ENCODE measurements around the gene ATG2B.

The ATG2B gene

DNA sequence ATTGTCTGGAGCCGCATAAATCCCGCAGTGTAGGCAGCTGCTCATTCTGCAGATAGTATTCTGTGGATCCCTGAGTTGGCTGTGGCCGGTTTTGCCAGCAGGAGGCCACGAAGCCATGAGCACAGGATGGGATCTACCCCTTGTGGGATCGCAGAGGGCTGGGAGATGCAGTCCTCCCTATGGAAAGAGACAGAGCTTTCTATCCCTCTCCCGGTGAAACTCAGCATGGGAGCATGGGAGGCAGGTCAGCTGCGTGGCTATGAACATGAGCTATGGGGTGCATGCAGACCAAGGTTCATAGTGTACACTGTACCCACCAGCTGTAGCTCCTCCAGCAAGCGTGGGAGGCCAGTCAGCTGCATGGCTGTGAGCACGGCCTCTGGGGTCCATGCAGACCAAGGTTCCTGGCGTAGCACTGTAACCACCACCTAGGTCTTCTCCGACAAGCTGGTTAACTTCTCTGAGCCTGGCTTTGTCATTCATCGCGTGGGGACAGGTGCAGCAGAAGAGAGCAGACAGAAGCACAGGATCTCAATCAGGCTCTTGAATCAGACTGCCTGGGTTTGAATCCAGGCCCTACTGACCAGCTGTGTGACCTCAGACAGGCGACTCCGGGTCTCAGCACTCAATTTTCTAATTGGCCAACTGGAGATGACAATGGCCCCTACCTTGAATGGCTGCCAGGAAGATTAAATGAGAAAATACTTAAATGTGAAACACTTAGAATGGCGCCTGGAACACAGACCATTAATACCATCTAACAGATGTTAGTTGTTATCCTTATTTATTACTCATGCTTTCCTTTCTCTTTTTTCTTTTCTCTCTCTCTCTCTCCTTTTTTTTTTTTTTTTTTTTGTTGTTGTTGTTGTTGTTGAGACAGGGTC is 101.1 kb downstream of the ATG2B start:
- H3K4me3 Mint-ChIP-seq = no peak overlapping the region
- peaks cover 22% of the 10 kb centered on the region for H3K27me3 Mint-ChIP-seq
- H3K4me1 Mint-ChIP-seq = no peaks in the 10 kb centered on the region
- no peak for DNase-seq
- H3K27ac Mint-ChIP-seq = no peak overlapping the region
- no peaks in the 10 kb centered on the region for H3K9me3 Mint-ChIP-seq
- ATAC-seq = no peak

- DNase-seq (no peak), ATAC-seq (no peak)
- no peak overlapping the region for H3K4me3 Mint-ChIP-seq
- no peaks in the 10 kb centered on the region for H3K4me1 Mint-ChIP-seq
- H3K27me3 Mint-ChIP-seq = peaks cover 32% of the 10 kb centered on the region
- H3K9me3 Mint-ChIP-seq = no peaks in the 10 kb centered on the region
- H3K27ac Mint-ChIP-seq = no peak overlapping the region
Measured at GRCh38 chr14:96261053-96261452, 102.1 kb downstream of the ATG2B start.

DNA sequence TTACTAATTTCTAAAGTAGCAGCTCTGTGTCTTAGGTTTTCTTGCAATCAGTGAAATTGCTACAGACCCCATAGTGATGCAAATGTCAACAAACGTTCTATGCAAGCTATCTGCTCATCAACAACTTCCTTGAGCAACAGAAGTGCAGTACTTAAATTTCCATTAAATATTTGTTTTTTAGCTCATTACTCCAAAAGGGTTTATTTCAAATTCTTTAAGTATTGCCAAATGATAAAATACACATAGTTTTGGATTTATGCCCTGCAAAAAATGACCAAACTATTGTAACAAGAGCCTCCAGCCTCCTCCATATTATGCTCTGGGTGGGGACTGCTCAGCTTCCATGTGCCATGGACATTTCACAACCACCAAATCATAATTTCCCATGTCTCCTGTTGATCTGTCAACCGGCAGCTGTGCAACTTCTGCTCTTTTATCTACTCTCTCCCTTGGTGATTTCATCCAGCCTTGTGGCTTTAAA is 102.8 kb downstream of the ATG2B start:
- Mint-ChIP-seq H3K4me3 (no peak overlapping the region), H3K4me1 (no peaks in the 10 kb centered on the region), H3K9me3 (no peaks in the 10 kb centered on the region), H3K27me3 (peaks cover 33% of the 10 kb centered on the region), H3K27ac (no peak overlapping the region)
- no peak for ATAC-seq
- no peak for DNase-seq

- H3K4me3 Mint-ChIP-seq = no peak overlapping the region
- H3K27me3 Mint-ChIP-seq = peaks cover 54% of the 10 kb centered on the region
- no peak for DNase-seq
Measured at GRCh38 chr14:96257900-96258299, 105.2 kb downstream of the ATG2B start.

DNA sequence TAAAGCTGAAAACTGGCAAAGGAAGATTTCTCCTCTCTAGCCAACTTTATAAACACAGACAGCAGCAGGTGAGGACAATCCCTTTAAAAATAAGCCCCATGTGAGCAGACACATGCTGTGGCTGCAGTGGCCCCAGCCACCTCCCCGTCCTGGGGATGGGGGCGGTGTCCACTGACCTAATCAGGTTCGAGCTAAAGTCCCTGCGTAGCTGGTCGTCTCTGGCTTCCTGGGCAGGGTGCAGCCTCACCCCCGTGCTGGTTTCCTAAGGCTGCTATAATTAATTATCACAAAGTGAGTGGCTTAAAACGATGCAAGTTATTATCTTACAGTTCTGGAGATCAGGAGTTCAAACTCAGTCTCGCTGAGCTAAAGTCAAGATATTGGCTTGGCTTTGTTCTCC is 106.1 kb downstream of the ATG2B start:
- ATAC-seq = no peak
- H3K27me3 Mint-ChIP-seq = peaks cover 61% of the 10 kb centered on the region
- DNase-seq = no peak
- H3K4me1 Mint-ChIP-seq = no peaks in the 10 kb centered on the region
- no peak overlapping the region for H3K4me3 Mint-ChIP-seq
- H3K9me3 Mint-ChIP-seq = no peaks in the 10 kb centered on the region
- H3K27ac Mint-ChIP-seq = no peak overlapping the region

More at GRCh38 chr14:96257900-96258299, 105.2 kb downstream of the ATG2B start:
- no peak overlapping the region for H3K27ac Mint-ChIP-seq
- H3K4me1 Mint-ChIP-seq = no peaks in the 10 kb centered on the region
- ATAC-seq = no peak
- no peaks in the 10 kb centered on the region for H3K9me3 Mint-ChIP-seq

GRCh38 chr14:96256407-96256806 is 106.7 kb downstream of the ATG2B start:
- Mint-ChIP-seq H3K9me3 (no peaks in the 10 kb centered on the region), H3K4me1 (no peaks in the 10 kb centered on the region), H3K27ac (no peak overlapping the region), H3K4me3 (no peak overlapping the region), H3K27me3 (peaks cover 66% of the 10 kb centered on the region)
- DNase-seq (no peak), ATAC-seq (no peak)

DNA sequence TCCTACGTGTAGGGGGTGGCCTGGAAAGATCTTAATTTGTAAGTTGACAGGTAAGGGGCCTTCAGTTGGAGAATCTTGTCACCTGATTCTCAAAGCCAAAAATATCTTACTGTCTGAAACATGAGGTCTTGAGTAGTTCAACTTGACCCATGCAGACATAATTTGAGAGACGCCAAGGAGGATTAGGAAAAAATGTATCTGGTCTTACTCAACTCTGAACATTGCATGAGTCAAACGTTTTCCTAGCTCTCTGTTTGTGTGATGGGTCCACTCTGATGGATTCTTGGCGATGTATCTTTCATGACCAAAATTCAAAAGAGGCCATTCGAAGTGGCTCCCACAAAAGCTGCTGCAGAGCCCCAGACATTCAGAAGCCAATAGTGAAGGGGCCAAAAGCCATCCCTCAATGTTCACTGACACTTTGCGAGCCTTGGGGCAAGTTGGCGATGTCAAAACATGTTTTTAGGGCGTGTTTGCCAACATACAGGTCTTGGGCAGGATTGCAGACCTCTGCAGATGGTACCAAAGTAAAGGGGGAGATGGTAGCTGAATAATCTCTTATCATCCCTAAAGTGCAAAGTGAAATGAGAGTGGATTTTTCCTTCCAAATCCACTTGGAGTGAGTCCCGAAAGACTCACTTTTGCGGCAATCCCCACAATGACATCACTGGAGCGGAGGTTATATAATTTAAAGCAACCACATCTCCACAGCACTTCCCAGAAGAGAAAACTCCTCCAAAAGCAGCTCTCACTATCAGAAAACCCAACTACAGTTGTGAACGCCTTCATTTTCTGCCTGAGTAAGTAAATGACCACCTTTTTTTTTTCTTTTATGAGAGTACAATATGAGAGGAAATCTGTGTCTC is 107.4 kb downstream of the ATG2B start, which contains the start of gene BDKRB1:
Gene BDKRB1 (plus strand): TSS at position 710 of the 866 bp plus-strand sequence. CDS start 7,473 bp downstream, outside the sequence.
- Mint-ChIP-seq H3K9me3 (no peaks in the 10 kb centered on the region), H3K4me3 (no peak within 1 kb of the TSS), H3K27ac (peak within 1 kb of the TSS in 1 of 2 donors; percentile 83), H3K4me1 (no peaks in the 10 kb centered on the region), H3K27me3 (peaks cover 62% of the 10 kb centered on the region)
- DNase-seq (no peak), ATAC-seq (no peak)

DNA sequence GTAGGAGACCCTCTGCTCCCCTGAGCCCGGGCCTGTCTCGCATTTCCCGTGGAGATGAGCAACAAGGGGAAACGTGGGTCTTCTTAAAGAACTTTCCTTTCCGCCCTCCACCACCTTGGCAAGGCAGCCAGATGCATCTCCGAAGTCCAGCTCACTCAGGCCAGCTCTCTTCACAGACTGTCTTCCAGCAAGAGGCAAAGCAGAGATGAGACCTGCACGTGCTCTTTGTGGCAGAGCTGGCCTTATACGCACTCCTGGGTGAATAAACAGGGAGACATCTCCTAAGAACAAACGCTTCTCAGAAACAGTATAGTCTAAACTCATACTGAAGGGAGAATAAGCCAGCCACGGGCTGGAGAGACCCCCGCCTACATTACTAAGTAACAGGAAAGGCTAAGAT is 108.5 kb downstream of the ATG2B start:
- ATAC-seq (no peak), DNase-seq (no peak)
- Mint-ChIP-seq H3K27me3 (peaks cover 66% of the 10 kb centered on the region), H3K4me3 (no peak overlapping the region), H3K4me1 (no peaks in the 10 kb centered on the region), H3K27ac (no peak overlapping the region), H3K9me3 (no peaks in the 10 kb centered on the region)

GRCh38 chr14:96252999-96253539 is 110.1 kb downstream of the ATG2B start:
- H3K4me1 Mint-ChIP-seq = no peaks in the 10 kb centered on the region
- peaks cover 74% of the 10 kb centered on the region for H3K27me3 Mint-ChIP-seq
- H3K9me3 Mint-ChIP-seq = no peaks in the 10 kb centered on the region
- DNase-seq (no peak), ATAC-seq (no peak)
- no peak overlapping the region for H3K27ac Mint-ChIP-seq
- H3K4me3 Mint-ChIP-seq = no peak overlapping the region

GRCh38 chr14:96252323-96252998 is 110.7 kb downstream of the ATG2B start:
- no peak overlapping the region for H3K27ac Mint-ChIP-seq
- H3K27me3 Mint-ChIP-seq = peaks cover 74% of the 10 kb centered on the region
- no peak overlapping the region for H3K4me3 Mint-ChIP-seq
- H3K9me3 Mint-ChIP-seq = no peaks in the 10 kb centered on the region
- ATAC-seq (no peak), DNase-seq (no peak)
- no peaks in the 10 kb centered on the region for H3K4me1 Mint-ChIP-seq

- no peak for DNase-seq
- peaks cover 74% of the 10 kb centered on the region for H3K27me3 Mint-ChIP-seq
Measured at GRCh38 chr14:96251656-96252155, 111.4 kb downstream of the ATG2B start.

DNA sequence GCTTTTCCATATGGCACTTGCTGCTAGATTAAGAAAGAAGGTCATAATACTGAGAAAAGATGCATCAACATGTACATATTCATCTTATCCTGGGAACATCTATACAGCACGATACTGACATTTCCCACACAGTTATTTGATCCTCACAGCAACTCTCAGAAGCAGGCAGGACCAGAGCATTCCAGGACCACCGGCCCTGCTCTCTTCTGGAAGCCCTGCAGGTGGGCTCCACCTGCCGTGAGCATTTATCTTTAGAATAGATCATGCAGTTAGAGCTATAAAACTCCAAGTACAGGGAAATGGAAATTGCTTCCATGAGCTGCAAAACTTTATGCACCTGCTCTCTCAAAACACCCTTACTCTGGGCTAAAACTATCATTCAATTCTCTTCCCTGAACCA is 112.7 kb downstream of the ATG2B start:
- H3K4me1 Mint-ChIP-seq = no peaks in the 10 kb centered on the region
- no peak overlapping the region for H3K4me3 Mint-ChIP-seq
- peaks cover 66% of the 10 kb centered on the region for H3K27me3 Mint-ChIP-seq
- ATAC-seq = no peak
- DNase-seq = no peak
- no peak overlapping the region for H3K27ac Mint-ChIP-seq
- H3K9me3 Mint-ChIP-seq = no peaks in the 10 kb centered on the region

More at GRCh38 chr14:96251656-96252155, 111.4 kb downstream of the ATG2B start:
- H3K4me1 Mint-ChIP-seq = no peaks in the 10 kb centered on the region
- no peak for ATAC-seq
- H3K9me3 Mint-ChIP-seq = no peaks in the 10 kb centered on the region
- H3K4me3 Mint-ChIP-seq = no peak overlapping the region
- peak overlapping the region; percentile 3 to 35 for H3K27ac Mint-ChIP-seq

GRCh38 chr14:96249029-96249428 is 114.1 kb downstream of the ATG2B start:
- no peak for DNase-seq
- Mint-ChIP-seq H3K27me3 (peaks cover 56% of the 10 kb centered on the region), H3K4me1 (no peaks in the 10 kb centered on the region), H3K9me3 (no peaks in the 10 kb centered on the region), H3K4me3 (no peak overlapping the region), H3K27ac (no peak overlapping the region)
- ATAC-seq = no peak

- ATAC-seq = no peak
- no peaks in the 10 kb centered on the region for H3K9me3 Mint-ChIP-seq
- H3K27me3 Mint-ChIP-seq = peaks cover 38% of the 10 kb centered on the region
- no peaks in the 10 kb centered on the region for H3K4me1 Mint-ChIP-seq
- no peak overlapping the region for H3K27ac Mint-ChIP-seq
- DNase-seq = no peak
- H3K4me3 Mint-ChIP-seq = no peak overlapping the region
Measured at GRCh38 chr14:96247031-96247430, 116.1 kb downstream of the ATG2B start.

GRCh38 chr14:96246539-96246847 is 116.6 kb downstream of the ATG2B start:
- no peaks in the 10 kb centered on the region for H3K9me3 Mint-ChIP-seq
- H3K27ac Mint-ChIP-seq = no peak overlapping the region
- ATAC-seq (no peak), DNase-seq (no peak)
- H3K4me3 Mint-ChIP-seq = no peak overlapping the region
- H3K27me3 Mint-ChIP-seq = peaks cover 33% of the 10 kb centered on the region
- H3K4me1 Mint-ChIP-seq = no peaks in the 10 kb centered on the region

All from stimulated activated naive CD8-positive, alpha-beta T cell treated with anti-CD3 and anti-CD28 coated beads, Interleukin-15, amount 100 ng/mL, for 72 hours (primary cell).